ENCODE measurements around the gene TPPP2.

TPPP2 gene

GRCh38 chr14:20989787-20990600, 40.0 kb upstream of the TPPP2 start, which contains the start of gene METTL17:
METTL17 (plus strand) TSS chr14:20989980; CDS start chr14:20990003, 23 bp downstream.
- DNase-seq (ENCODE audit: low spot score), result peak; percentile 87
- TF ChIP-seq, protein P1, sequence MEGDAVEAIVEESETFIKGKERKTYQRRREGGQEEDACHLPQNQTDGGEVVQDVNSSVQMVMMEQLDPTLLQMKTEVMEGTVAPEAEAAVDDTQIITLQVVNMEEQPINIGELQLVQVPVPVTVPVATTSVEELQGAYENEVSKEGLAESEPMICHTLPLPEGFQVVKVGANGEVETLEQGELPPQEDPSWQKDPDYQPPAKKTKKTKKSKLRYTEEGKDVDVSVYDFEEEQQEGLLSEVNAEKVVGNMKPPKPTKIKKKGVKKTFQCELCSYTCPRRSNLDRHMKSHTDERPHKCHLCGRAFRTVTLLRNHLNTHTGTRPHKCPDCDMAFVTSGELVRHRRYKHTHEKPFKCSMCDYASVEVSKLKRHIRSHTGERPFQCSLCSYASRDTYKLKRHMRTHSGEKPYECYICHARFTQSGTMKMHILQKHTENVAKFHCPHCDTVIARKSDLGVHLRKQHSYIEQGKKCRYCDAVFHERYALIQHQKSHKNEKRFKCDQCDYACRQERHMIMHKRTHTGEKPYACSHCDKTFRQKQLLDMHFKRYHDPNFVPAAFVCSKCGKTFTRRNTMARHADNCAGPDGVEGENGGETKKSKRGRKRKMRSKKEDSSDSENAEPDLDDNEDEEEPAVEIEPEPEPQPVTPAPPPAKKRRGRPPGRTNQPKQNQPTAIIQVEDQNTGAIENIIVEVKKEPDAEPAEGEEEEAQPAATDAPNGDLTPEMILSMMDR (IDR thresholded peaks at IDR 0.05; ENCODE audit: extremely low read depth, missing control alignments), result no peak

DNA sequence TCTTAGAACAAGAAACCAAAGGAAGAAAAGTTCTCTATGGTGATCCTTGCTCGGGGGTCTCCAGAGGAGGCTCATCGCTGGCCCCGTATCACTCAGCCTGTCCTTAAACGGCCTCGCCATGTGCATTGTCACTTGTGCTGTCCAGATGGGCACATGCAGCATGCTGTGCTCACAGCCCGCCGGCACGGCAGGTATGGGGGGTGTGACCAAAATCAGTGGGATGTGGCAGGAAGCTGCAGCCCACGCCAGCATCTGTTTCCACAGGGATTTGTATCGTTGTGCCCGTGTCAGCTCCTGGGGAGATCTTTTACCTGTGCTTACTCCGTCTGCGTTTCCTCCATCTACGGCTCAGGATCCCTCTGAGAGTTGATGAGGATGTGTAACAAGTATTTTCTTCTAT, 33.5 kb upstream of the TPPP2 start:
- TF ChIP-seq, protein P1 (IDR thresholded peaks at IDR 0.05; ENCODE audit: extremely low read depth, missing control alignments), result no peak
- DNase-seq (ENCODE audit: low spot score), result no peak

DNA sequence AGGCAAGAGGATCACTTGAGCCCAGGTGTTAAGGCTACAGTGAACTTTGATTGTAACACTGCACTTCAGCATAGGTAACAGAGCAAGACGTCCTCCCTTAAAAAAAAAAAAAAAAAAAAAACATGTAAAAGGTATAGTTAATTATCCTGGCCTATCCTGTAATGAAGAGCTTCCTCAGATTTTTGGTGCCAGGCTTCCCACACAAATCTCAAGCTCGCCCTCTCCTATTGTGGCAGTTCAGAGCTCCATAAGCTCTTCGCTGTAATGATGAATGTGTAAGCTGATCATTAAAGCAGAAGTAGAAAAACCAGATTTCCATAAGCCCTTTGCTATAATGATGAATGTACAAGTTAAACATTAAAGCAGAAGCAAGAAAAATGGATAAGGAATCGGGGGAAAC, 32.9 kb upstream of the TPPP2 start:
- DNase-seq (ENCODE audit: low spot score), result no peak
- TF ChIP-seq, protein P1 (IDR thresholded peaks at IDR 0.05; ENCODE audit: extremely low read depth, missing control alignments), result no peak

GRCh38 chr14:20997564-20997963, 32.5 kb upstream of the TPPP2 start:
- TF ChIP-seq, protein P1 (IDR thresholded peaks at IDR 0.05; ENCODE audit: extremely low read depth, missing control alignments), result no peak

GRCh38 chr14:20998139-20998538, 31.9 kb upstream of the TPPP2 start:
- DNase-seq (ENCODE audit: low spot score), result no peak
- TF ChIP-seq, protein P1 (IDR thresholded peaks at IDR 0.05; ENCODE audit: extremely low read depth, missing control alignments), result no peak

More at GRCh38 chr14:20997564-20997963, 32.5 kb upstream of the TPPP2 start:
- no peak for DNase-seq (ENCODE audit: low spot score)

DNA sequence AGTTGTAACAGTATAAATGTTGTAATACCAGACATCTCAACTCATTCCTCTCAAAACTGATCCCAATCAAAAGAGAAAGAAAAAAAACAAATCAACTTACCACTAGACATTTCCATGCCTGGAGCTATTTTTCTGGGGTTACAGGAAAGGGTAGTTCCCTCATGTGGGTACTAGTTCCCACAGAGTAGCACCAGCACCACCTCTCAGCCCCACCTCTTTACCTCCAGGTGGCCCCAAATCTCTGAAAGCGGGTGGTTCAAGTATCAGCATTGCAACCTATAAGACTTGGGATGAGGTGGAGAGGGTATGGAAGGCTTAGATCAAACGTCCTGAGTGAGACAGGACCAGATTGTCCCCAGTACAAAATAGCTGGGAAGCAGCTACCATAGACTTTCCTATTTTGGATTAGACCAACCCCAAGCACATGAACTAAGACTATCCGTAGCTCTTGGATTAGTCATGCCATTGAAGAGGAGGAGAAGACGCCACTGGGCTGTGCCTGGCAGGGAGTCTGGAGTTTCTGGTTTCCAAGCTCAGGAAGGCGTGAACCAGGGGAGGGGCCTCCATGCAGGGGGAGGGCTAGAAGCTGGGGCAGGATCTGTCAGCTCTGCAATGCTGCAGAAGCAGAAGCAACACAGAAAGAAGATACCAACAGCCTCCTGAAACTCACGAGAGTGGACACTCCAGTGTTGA, 31.2 kb upstream of the TPPP2 start, which contains the start of gene SLC39A2:
TSS of gene SLC39A2 (plus strand) at position 620 of the 693 bp plus-strand sequence. CDS start 154 bp downstream, outside the sequence.
- TF ChIP-seq, protein P1 (IDR thresholded peaks at IDR 0.05; ENCODE audit: extremely low read depth, missing control alignments), result no peak
- DNase-seq (ENCODE audit: low spot score), result no peak

- TF ChIP-seq, protein P1 (IDR thresholded peaks at IDR 0.05; ENCODE audit: extremely low read depth, missing control alignments), result no peak
These were observed 30.4 kb upstream of the TPPP2 start for GRCh38 chr14:20999591-20999990.

More at GRCh38 chr14:20999591-20999990, 30.4 kb upstream of the TPPP2 start:
- no peak for DNase-seq (ENCODE audit: low spot score)

Data from GM20000 (cell line).